Caki2 (cell line): ENCODE data around the gene PTPRD. TPM values are rescaled to one million over a fixed set of nuclear protein-coding genes. Genes with fewer than 3 reads are reported as not detected.
"Not testable (repeated sequence)": the region's sequence is repeated elsewhere in the genome, so short reads cannot be mapped to it uniquely, and the experiment has no call there.

ENCODE experiments used
- DNase-seq: peaks from one replicate; pipeline ENCODE4 v3.0.0-alpha.2; 2015; ENCODE audit warnings: low read depth
- in situ Hi-C: cut with HindIII; loops from 2 replicates; pipeline ENCODE4 v1.10.0; 2016; ENCODE audit warnings: low sequenced_read_pairs, low pct_unique_long_range_greater_than_20kb, mixed read lengths
- total RNA-seq: library from RNA; depleted of rRNA; stranded (reverse); fragments of >200 nt; shearing (Covaris generic); gene quantifications from 2 replicates; pipeline ENCODE4 v1.2.3, GENCODE V29; 2014; ENCODE audit warnings: low replicate concordance

Gene PTPRD
- total RNA-seq, 1 experiment from 2014 or later: 1.1 TPM

DNA sequence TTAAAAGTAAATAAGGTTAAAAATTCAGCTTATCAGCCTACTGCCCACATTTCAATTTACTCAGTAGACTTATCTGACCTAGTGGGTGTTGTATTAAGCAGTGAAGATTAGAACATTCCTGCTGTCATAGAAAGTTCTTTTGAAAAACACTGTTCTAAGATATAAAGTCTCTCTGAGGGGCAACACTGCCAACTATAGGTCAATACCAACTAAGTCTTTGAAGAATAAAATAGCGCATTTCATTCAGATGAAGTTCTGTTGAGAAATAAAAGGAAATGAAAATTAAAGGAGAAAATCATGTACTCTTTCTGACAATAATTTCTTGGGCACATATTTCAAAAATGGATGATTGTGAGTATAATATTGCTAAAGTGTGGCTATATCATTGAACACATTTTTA, 86.8 kb downstream of the PTPRD start:
- DNase-seq: no peak
- in situ Hi-C loops: no loop called here

DNA sequence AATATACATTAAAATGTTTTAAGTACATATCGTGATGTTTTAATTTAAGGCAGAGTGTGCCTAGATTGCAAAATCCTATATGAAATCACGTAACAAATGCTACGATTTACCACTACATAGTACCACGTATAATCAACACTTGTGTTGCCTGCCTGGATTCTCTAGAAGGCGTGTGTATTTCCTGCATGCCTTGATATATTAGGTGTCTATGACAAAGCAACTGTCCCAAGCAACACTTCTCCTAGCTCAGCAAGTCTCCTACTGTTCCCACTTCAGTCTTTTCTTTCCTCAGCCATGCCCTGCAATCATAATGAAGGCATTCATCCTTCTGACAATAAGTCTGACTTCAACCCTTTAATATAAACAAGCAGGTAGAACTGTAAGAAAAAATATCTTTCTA, 89.6 kb downstream of the PTPRD start:
- no peak for DNase-seq
- in situ Hi-C loops: no loop called here

DNA sequence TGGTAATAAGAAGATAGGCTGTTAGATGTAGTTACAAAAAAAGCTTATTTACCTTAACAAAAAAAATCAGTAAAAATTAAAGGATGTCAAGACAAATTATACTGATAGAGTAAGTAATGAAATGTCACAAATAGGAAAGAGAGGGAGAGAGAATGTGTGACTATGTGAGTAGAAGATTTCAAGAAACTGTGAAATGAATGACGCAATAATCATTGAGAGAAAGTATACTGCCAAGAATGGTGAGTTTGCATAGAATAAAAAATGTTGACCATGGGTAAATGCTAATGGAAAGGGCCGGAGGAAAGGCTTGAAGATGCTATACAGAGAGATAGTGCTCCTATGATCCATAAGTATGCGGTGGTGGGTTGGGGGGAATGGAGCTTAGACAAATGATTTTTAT, 100.7 kb downstream of the PTPRD start:
- in situ Hi-C loops: no loop called here
- no peak for DNase-seq

DNA sequence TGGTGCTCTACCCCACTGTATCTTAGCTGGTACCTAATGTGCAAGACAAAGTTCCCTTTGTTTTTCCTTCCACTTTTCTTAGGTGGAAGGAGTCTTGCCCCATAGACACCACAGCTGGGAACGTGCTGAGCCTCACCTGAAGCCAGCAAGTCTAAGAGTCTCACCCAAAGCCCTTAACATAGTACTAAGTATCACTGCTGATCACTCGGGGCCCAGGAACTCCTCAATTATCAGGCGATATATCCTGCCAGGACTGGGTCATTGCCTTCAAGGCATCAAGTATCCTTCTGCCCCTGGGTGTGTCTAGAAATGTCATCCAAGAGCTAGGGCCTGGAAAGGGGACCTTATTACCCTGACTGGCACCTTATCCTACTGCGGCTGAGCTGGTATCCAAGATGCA, 123.9 kb downstream of the PTPRD start:
- in situ Hi-C loops: no loop called here
- DNase-seq: no peak

- in situ Hi-C loops: no loop called here
- DNase-seq: peak; percentile 0
Observed at GRCh38 chr9:10479172-10479571, 133.6 kb downstream of the PTPRD start.

- DNase-seq, in situ Hi-C loops: not testable (repeated sequence)
Observed at GRCh38 chr9:10449201-10449617, 163.6 kb downstream of the PTPRD start.

DNA sequence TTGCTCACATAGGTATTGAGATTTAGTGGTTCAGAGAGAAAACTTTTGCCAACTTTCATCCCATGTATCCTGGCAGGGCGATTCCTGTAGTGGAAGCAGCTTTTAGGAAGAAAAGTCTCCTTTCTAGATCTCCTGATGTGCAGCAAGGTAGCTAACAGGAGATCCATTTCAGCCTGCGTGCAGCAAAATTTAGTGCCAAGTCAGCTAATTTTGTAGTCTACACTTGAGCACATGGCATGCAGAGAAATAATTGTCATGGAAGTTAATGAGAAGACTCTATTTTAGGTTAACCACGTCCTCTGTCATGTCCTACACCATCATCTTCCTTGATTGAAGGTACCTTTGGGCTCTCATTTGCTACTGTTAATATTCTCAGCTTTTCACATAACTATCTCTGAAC, 165.8 kb downstream of the PTPRD start:
- DNase-seq: no peak
- in situ Hi-C loops: no loop called here

DNA sequence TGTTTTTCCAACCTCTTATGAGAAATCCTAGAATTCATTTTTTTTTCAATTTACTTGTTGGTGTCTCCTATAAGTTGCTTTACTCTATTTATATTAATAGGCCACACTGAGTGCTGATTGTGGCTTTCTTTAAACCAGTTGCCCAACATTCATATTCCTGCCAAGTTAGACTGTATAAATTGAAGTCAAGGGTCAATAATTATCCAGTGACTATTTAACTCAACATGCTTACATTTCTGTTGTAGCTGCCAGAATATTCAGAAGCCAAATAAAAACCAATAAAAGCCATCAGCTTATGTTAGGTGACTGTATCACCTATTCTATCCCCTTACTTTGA, 169.0 kb downstream of the PTPRD start:
- no peak for DNase-seq
- in situ Hi-C loops: no loop called here

GRCh38 chr9:10443181-10443867, 169.5 kb downstream of the PTPRD start:
- no peak for DNase-seq
- in situ Hi-C loops: no loop called here

DNA sequence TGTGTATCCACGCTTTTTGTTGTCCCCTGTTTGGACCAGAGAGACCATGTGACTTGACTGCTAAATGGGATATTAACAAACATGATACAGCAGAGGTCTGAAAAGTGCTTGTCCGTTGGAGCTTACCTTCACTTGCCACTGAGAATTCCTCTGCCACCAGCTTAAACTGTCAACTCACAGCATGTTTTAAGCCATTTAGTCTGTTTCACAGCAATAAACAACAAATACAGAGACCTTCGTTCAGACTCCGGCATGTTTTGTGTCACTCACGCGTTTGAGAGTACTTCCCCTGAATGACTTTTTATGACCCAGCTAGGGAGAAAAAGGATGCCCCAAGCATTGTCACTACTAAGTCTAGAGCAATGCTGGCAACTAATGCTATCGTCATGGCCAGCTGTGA, 173.8 kb downstream of the PTPRD start:
- no peak for DNase-seq
- in situ Hi-C loops: no loop called here

- in situ Hi-C loops: no loop called here
- no peak for DNase-seq
Observed at GRCh38 chr9:10436756-10437155, 176.0 kb downstream of the PTPRD start.

DNA sequence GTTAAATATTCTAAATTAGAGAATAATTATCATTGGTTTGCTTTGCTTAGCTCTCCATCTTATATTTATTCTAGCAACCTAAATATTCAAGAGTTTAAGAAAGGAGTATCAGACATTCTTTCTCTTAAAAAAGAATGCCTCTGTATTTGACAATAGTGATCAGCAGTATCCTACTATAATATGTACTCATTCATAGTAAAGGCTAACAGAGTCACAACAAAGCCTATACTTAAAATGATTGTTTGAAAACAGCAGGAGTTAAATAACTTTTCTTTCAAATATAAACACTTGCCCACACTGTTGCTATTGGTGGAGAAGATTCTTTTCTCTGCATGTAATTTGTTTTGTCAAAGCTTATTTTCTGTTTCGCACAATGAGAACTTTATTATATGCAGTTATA, 178.4 kb downstream of the PTPRD start:
- no peak for DNase-seq
- in situ Hi-C loops: no loop called here

DNA sequence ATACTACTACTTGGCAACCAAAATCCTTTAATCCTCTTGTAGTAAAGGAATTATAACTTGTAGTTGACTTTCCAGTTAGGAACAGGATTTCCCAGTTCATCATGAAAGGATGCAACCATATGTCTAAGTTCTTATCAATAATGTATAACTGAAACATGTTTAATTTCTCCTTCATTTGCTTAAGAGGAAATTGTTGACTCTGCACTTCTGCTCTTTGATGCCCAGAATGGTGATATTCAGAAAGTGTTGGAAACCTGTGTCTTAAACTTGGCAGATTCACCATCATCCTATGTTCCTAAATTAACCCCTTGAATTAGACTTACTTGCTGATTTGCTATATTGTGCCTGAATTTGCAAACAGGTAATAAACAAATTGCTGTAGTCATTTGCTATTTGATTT, 201.5 kb downstream of the PTPRD start:
- in situ Hi-C loops: no loop called here
- no peak for DNase-seq

DNA sequence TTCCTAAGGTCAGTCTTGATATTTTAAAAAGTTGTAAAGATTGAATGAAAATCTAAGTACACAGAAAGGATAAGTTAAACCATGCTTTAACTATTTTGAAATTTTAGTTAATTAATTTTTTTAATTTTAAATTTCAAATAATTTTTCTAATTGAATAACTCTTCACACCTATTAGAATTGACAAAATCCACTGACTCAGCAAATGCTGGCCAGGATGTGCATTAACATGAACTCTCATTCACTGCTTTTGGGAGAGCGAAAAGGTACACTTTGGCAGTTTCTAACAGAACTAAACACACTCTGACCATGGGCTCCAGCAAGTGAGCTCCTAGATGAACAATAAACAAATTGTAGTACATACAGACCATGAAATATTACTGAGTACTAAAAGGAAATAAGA, 209.5 kb downstream of the PTPRD start:
- in situ Hi-C loops: no loop called here
- DNase-seq: no peak

- in situ Hi-C loops: no loop called here
- DNase-seq: no peak
Observed at GRCh38 chr9:10396615-10397014, 216.2 kb downstream of the PTPRD start.

DNA sequence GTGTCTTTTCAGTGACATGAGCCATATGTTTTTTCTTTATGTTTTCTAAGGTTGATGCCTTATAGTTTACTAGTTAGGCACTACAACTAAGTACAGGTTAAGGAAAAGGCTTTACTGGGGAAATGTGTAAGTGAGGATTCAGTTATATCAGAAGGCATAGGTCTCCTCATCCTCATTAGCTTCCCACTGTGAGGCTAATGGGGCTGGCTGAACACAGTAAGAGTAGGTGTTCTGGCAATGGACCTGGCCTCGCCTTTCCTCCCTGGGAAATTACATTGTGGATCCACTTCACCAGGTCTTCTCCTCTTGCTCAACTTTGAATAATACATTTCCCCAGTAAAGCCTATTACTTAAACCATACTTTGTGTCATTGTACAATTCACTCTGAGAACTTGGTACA, 225.5 kb downstream of the PTPRD start:
- in situ Hi-C loops: no loop called here
- DNase-seq: no peak

DNA sequence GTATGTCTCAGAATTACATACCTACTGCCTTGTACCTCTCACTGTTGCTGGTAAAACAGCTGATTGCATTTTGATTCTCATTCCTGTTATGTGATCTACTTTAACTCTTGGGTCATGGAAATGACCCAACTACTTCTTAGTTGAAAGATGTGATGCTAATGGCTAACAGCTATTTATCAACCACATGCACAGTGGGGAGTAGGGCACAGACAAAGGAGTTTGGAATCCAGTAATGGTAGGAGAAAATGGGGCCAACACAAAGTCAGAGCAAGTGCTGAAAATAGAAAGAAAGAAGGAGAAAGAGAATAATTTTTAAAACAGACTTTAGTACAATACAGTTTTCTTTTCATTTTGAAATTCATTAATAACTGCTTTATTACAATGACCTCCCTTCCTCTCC, 241.0 kb downstream of the PTPRD start:
- in situ Hi-C loops: no loop called here
- no peak for DNase-seq

- in situ Hi-C loops: no loop called here
- DNase-seq: peak; percentile 2
Observed at GRCh38 chr9:10366171-10366779, 246.5 kb downstream of the PTPRD start.

- no peak for DNase-seq
- in situ Hi-C loops: no loop called here
Observed at GRCh38 chr9:10354591-10354990, 258.2 kb downstream of the PTPRD start.

DNA sequence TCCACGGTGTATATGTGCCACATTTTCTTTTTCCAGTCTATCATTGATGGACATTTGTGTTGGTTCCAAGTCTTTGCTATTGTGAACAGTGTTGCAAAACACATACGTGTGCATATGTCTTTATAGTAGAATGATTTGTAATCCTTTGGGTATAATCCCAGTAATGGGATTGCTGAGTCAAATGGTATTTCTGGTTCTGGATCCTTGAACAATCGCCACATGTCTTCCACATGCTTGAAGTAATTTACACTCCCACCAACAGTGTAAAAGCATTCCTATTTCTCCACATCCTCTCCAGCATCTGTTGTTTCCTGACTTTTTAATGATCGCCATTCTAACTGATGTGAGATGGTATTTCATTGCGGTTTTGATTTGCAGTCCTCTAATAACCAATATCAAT, 267.2 kb downstream of the PTPRD start:
- in situ Hi-C loops, DNase-seq: not testable (repeated sequence)
